ENCODE data around the gene MRPL46.

DNA sequence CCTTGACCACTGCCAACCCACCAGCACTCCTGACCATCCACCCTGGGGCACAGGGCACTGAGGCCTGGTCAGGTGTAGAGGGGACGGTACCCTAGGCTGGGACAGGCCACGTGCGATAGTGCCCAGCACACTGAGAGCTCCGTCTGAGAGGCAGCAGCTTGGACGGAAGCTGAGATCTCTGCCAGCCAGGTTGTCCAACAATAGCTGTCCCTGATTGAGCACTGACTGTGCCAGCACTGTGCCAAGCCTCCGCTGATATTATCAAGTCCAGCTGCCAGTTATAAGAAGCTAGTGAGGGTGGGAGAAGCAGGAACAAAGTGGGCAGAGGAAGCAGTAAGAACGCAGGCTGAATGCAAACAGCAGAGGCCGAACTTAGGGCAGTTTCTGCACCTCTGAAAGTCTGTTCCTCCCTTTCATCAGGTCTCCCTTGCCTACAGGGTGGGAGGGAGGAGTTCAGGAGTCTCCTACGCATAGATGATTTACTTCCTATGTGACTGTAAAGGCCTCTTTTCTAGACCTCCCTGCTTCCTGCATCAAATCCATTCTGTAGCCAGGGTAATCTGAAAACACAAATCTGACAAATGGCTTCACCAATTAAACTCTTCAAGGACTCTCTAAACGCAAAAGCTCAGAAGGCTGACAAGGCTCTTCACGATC is 30.0 kb upstream of the MRPL46 start:
- TF ChIP-seq CTCF (IDR thresholded peaks at IDR 0.05; ENCODE audit: insufficient read depth, low read length, poor library complexity, severe bottlenecking) (no peak), EZH2phosphoT487 (conservative IDR thresholded peaks at IDR 0.05; ENCODE audit: low read length) (no peak)
